Gastroesophageal sphincter (tissue), 4 donors: ENCODE data around the gene TRIM65. TPM values are rescaled to one million over a fixed set of nuclear protein-coding genes. Genes with fewer than 3 reads are reported as not detected.

Experiments
- ATAC-seq: fragments of 150-250 bp; one replicate; pipeline ENCODE4 v1.9.1; 2016; ENCODE audit warnings: mild to moderate bottlenecking, moderate library complexity
- H3K27ac ChIP-seq, 4 donors: fragments of 200-600 bp; sonication (generic) in 3 of 4; 1 replicate in 3 of 4; 2 replicates in 1 of 4; pipeline ENCODE4 v1.5.1; 2016 to 2019
- H3K27me3 ChIP-seq: fragments of 200-600 bp; sonication (generic); one replicate; pipeline ENCODE4 v1.5.1; 2019
- H3K36me3 ChIP-seq, 2 donors: fragments of 200-600 bp; sonication (generic); one replicate each; pipeline ENCODE4 v1.5.1; 2019; ENCODE audit warnings: control low read depth in 1 of 2
- H3K4me1 ChIP-seq, 3 donors: fragments of 200-600 bp; sonication (generic); 1 replicate in 2 of 3; 2 replicates in 1 of 3; pipeline ENCODE4 v1.5.1; 2016 to 2019; ENCODE audit warnings: control low read depth in 2 of 3
- H3K4me3 ChIP-seq, 2 donors: fragments of 200-600 bp; sonication (generic); one replicate each; pipeline ENCODE4 v1.5.1; 2019; ENCODE audit warnings: mild to moderate bottlenecking in 1 of 2, moderate library complexity in 1 of 2
- H3K9me3 ChIP-seq, 3 donors: fragments of 200-600 bp; sonication (generic); one replicate each; pipeline ENCODE4 v1.5.1; 2017 to 2019; ENCODE audit warnings: control low read depth in 2 of 3
- CTCF ChIP-seq, 4 experiments: fragments of 200-600 bp in 2 of 4; fragments of 450-650 bp in 2 of 4; sonication (generic) in 1 of 4; IDR thresholded peaks; one replicate each; pipeline ENCODE4 v1.5.1; 2017 to 2019; ENCODE audit warnings: antibody characterized with exemption in 4 of 4, mild to moderate bottlenecking in 2 of 4, moderate library complexity in 2 of 4
- EP300 ChIP-seq: sonication (generic); formaldehyde crosslinking; IDR thresholded peaks from one replicate; pipeline ENCODE4 v1.6.1; 2017; ENCODE audit warnings: antibody characterized with exemption, mild to moderate bottlenecking
- POLR2A ChIP-seq, 2 donors: fragments of 450-650 bp; IDR thresholded peaks; one replicate each; pipeline ENCODE4 v1.6.1; 2017; ENCODE audit warnings: antibody characterized with exemption in 2 of 2, mild to moderate bottlenecking in 2 of 2, moderate library complexity in 1 of 2
- POLR2AphosphoS5 ChIP-seq: sonication (generic); formaldehyde crosslinking; IDR thresholded peaks from one replicate; pipeline ENCODE4 v1.6.1; 2017; ENCODE audit warnings: antibody characterized with exemption
- WGBS, 2 donors: methylation state at CpG; one replicate each; pipeline ENCODE4 v1.1.5; 2018; ENCODE audit warnings: low coverage in 1 of 2; 5-methylcytosine and 5-hydroxymethylcytosine counted together
- total RNA-seq, 4 donors: library from RNA; depleted of rRNA; stranded (reverse); fragments of >200 nt; gene quantifications; one replicate each; pipeline ENCODE4 v1.1.0, GENCODE V29; 2016

Gene TRIM65, protein sequence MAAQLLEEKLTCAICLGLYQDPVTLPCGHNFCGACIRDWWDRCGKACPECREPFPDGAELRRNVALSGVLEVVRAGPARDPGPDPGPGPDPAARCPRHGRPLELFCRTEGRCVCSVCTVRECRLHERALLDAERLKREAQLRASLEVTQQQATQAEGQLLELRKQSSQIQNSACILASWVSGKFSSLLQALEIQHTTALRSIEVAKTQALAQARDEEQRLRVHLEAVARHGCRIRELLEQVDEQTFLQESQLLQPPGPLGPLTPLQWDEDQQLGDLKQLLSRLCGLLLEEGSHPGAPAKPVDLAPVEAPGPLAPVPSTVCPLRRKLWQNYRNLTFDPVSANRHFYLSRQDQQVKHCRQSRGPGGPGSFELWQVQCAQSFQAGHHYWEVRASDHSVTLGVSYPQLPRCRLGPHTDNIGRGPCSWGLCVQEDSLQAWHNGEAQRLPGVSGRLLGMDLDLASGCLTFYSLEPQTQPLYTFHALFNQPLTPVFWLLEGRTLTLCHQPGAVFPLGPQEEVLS
- total RNA-seq, result 10 to 100 TPM; 18.7 to 34.4 (median 31.2) TPM

- Histone ChIP-seq H3K27me3 (no peaks in the 10 kb centered on the region), H3K4me3 (peak within 1 kb of the TSS; percentile 50 to 82), H3K9me3 (no peaks in the 10 kb centered on the region), H3K36me3 (peaks cover 0 to 54% of the 10 kb centered on the region in 2 donors), H3K4me1 (peaks cover 0 to 58% (median 23%) of the 10 kb centered on the region in 3 donors), H3K27ac (peak within 1 kb of the TSS; percentile 78 to 96 (median 95))
- peak; percentile 79 to 82 for TF ChIP-seq POLR2A (IDR thresholded peaks at IDR 0.05)
- peak; percentile 78 for TF ChIP-seq POLR2AphosphoS5
- TF ChIP-seq EP300, result no peak
- peak in 3 of 4 experiments; percentile 47 to 73 (median 51) for TF ChIP-seq CTCF (IDR thresholded peaks at IDR 0.05)
- WGBS, 2 donors, result no CpG with 5 or more reads among the region's 102 CpGs
- peak; percentile 91 for ATAC-seq
Measured at GRCh38 chr17:75896415-75897159, at the start of gene TRIM65. TSS of gene TRIM65 (minus strand) at chr17:75896951. CDS start at chr17:75896937, 14 bp downstream.

GRCh38 chr17:75945211-75945610 is 48.5 kb upstream of the TRIM65 start:
- Histone ChIP-seq H3K27ac (no peak overlapping the region), H3K27me3 (no peaks in the 10 kb centered on the region), H3K9me3 (no peaks in the 10 kb centered on the region), H3K4me1 (peaks cover 0 to 14% (median 2%) of the 10 kb centered on the region in 3 donors), H3K4me3 (no peak overlapping the region), H3K36me3 (peaks cover 0 to 75% of the 10 kb centered on the region in 2 donors)
- TF ChIP-seq POLR2A (IDR thresholded peaks at IDR 0.05) (no peak), CTCF (IDR thresholded peaks at IDR 0.05) (no peak), EP300 (no peak), POLR2AphosphoS5 (no peak)
- ATAC-seq, result no peak
- WGBS, 2 donors, result 61 to 68% methylated on average over 2 of the region's 2 CpGs

GRCh38 chr17:75943491-75943890 is 46.7 kb upstream of the TRIM65 start:
- H3K36me3 ChIP-seq, result peaks cover 0 to 58% of the 10 kb centered on the region in 2 donors
- peaks cover 0 to 20% (median 5%) of the 10 kb centered on the region in 3 donors for H3K4me1 ChIP-seq
- no peaks in the 10 kb centered on the region for H3K9me3 ChIP-seq
- H3K27me3 ChIP-seq, result no peaks in the 10 kb centered on the region
- TF ChIP-seq CTCF (IDR thresholded peaks at IDR 0.05), result no peak
- TF ChIP-seq POLR2AphosphoS5, result no peak
- TF ChIP-seq EP300, result no peak
- TF ChIP-seq POLR2A (IDR thresholded peaks at IDR 0.05), result no peak
- no peak overlapping the region for H3K27ac ChIP-seq
- no peak overlapping the region for H3K4me3 ChIP-seq
- 75% methylated on average over 1 of the region's 1 CpG for WGBS, 2 donors
- ATAC-seq, result no peak

DNA sequence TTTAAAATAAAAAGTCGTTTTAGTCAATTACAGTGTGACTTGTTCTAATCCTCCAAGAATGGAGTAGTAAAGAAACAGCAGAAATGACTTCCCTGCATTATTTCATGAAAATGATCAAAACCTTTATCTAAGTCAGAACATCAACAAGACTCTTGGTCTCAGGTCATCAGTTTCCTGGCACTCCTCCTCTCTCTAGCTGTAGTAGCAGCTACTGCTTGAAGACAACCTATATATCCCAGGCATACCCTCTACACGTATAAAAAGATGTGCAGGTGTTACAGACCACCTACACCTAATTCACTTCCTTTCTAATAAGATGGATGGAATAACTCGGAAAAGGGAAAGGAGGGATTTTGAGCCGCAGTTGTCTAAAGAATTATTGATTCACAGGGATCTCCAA is 45.7 kb upstream of the TRIM65 start:
- TF ChIP-seq POLR2AphosphoS5, result no peak
- TF ChIP-seq EP300, result no peak
- no peak for TF ChIP-seq POLR2A (IDR thresholded peaks at IDR 0.05)
- no peak for TF ChIP-seq CTCF (IDR thresholded peaks at IDR 0.05)

More for the DNA sequence above, 45.7 kb upstream of the TRIM65 start:
- 81 to 91% methylated on average over 4 of the region's 4 CpGs for WGBS, 2 donors
- Histone ChIP-seq H3K9me3 (no peaks in the 10 kb centered on the region), H3K4me1 (peaks cover 0 to 20% (median 5%) of the 10 kb centered on the region in 3 donors), H3K27ac (no peak overlapping the region), H3K36me3 (peaks cover 0 to 48% of the 10 kb centered on the region in 2 donors), H3K4me3 (no peak overlapping the region), H3K27me3 (no peaks in the 10 kb centered on the region)
- ATAC-seq, result no peak
